H9 (cell line): ENCODE measurements around the gene EPB41L4A. TPM values are rescaled to one million over a fixed set of nuclear protein-coding genes. Genes with fewer than 3 reads are reported as not detected.

ENCODE experiments used
- DNase-seq: peaks from one replicate; pipeline ENCODE4 v3.0.0-alpha.2; 2017
- H2AFZ ChIP-seq: one replicate; pipeline ENCODE4 v1.6.1; 2013; ENCODE audit warnings: mild to moderate bottlenecking, low read length, control low read depth, moderate library complexity
- H2AK5ac ChIP-seq: 2 replicates; pipeline ENCODE4 v1.6.1; 2013; ENCODE audit warnings: low read length, control low read depth, mixed read lengths; ENCODE audit not compliant: insufficient read length
- H2BK120ac ChIP-seq: one replicate; pipeline ENCODE4 v1.6.1; 2013; ENCODE audit warnings: low read depth, mild to moderate bottlenecking, low read length, control low read depth, inconsistent platforms; ENCODE audit not compliant: poor library complexity, severe bottlenecking
- H2BK12ac ChIP-seq: 2 replicates; pipeline ENCODE4 v1.6.1; 2013; ENCODE audit warnings: low read length, control low read depth, mixed read lengths, low read depth; ENCODE audit not compliant: insufficient read length
- H2BK15ac ChIP-seq: 2 replicates; pipeline ENCODE4 v1.6.1; 2013; ENCODE audit warnings: low read depth, low read length, control low read depth
- H2BK20ac ChIP-seq: one replicate; pipeline ENCODE4 v1.6.1; 2013; ENCODE audit warnings: low read depth, mild to moderate bottlenecking, low read length, control low read depth, inconsistent platforms; ENCODE audit not compliant: poor library complexity, severe bottlenecking
- H2BK5ac ChIP-seq: 2 replicates; pipeline ENCODE4 v1.6.1; 2013; ENCODE audit warnings: low read length, control low read depth, mixed read lengths; ENCODE audit not compliant: insufficient read length
- H3K14ac ChIP-seq: 2 replicates; pipeline ENCODE4 v1.6.1; 2013; ENCODE audit warnings: low read length, control low read depth; ENCODE audit not compliant: insufficient read depth
- H3K18ac ChIP-seq: 2 replicates; pipeline ENCODE4 v1.6.1; 2013; ENCODE audit warnings: low read depth, mild to moderate bottlenecking, mixed read lengths, low read length, control low read depth; ENCODE audit not compliant: insufficient read length
- H3K23ac ChIP-seq: 2 replicates; pipeline ENCODE4 v1.6.1; 2013; ENCODE audit warnings: low read length, control low read depth, mixed read lengths, low read depth; ENCODE audit not compliant: insufficient read length
- H3K23me2 ChIP-seq: 2 replicates; pipeline ENCODE4 v1.6.1; 2013; ENCODE audit warnings: low read depth, mild to moderate bottlenecking, mixed read lengths, low read length, control low read depth; ENCODE audit not compliant: insufficient read length, poor library complexity, severe bottlenecking
- H3K27ac ChIP-seq: 2 replicates; pipeline ENCODE4 v1.5.1; 2013; ENCODE audit warnings: low read length, control low read depth, mixed read lengths, low read depth; ENCODE audit not compliant: insufficient read length
- H3K27me3 ChIP-seq: 2 replicates; pipeline ENCODE4 v1.6.1; 2013; ENCODE audit warnings: low read length, control low read depth, inconsistent platforms; ENCODE audit not compliant: insufficient read depth
- H3K4ac ChIP-seq: 2 replicates; pipeline ENCODE4 v1.6.1; 2013; ENCODE audit warnings: low read depth, mild to moderate bottlenecking, control low read depth, inconsistent platforms, low read length, moderate library complexity
- H3K4me1 ChIP-seq: 2 replicates; pipeline ENCODE4 v1.6.1; 2013; ENCODE audit warnings: low read length, control low read depth, inconsistent platforms; ENCODE audit not compliant: insufficient read depth
- H3K4me2 ChIP-seq: 2 replicates; pipeline ENCODE4 v1.6.1; 2013; ENCODE audit warnings: low read length, control low read depth, mixed read lengths; ENCODE audit not compliant: insufficient read length, insufficient read depth
- H3K56ac ChIP-seq: 2 replicates; pipeline ENCODE4 v1.6.1; 2013; ENCODE audit warnings: low read depth, mild to moderate bottlenecking, mixed read lengths, low read length, control low read depth; ENCODE audit not compliant: insufficient read length
- H3K79me1 ChIP-seq: 2 replicates; pipeline ENCODE4 v1.6.1; 2013; ENCODE audit warnings: low read depth, mild to moderate bottlenecking, moderate library complexity, low read length, control low read depth, inconsistent platforms; ENCODE audit not compliant: insufficient read depth, poor library complexity, severe bottlenecking
- H3K79me2 ChIP-seq: 2 replicates; pipeline ENCODE4 v1.6.1; 2013; ENCODE audit warnings: low read length, control low read depth, inconsistent platforms; ENCODE audit not compliant: insufficient read depth
- H3K9ac ChIP-seq: 2 replicates; pipeline ENCODE4 v1.6.1; 2013; ENCODE audit warnings: low read length, control low read depth, mixed read lengths; ENCODE audit not compliant: insufficient read length; ENCODE audit errors: extremely low read depth
- H3K9me3 ChIP-seq: one replicate; pipeline ENCODE4 v1.6.1; 2013; ENCODE audit warnings: low read depth, low read length, inconsistent platforms; ENCODE audit not compliant: control insufficient read depth
- H3T11ph ChIP-seq: one replicate; pipeline ENCODE4 v1.6.1; 2013; ENCODE audit warnings: mild to moderate bottlenecking, low read length, control low read depth, inconsistent platforms
- H4K20me1 ChIP-seq: one replicate; pipeline ENCODE4 v1.6.1; 2013; ENCODE audit not compliant: control insufficient read depth, insufficient read length, insufficient read depth
- H4K5ac ChIP-seq: 2 replicates; pipeline ENCODE4 v1.6.1; 2013; ENCODE audit warnings: low read depth, mild to moderate bottlenecking, mixed read lengths, low read length, control low read depth; ENCODE audit not compliant: insufficient read length
- H4K8ac ChIP-seq: replicated peaks from 2 replicates; pipeline ENCODE4 v1.6.1; 2013; ENCODE audit warnings: low read length, control low read depth, mixed read lengths, low read depth; ENCODE audit not compliant: insufficient read length
- H4K91ac ChIP-seq: 2 replicates; pipeline ENCODE4 v1.6.1; 2013; ENCODE audit warnings: low read depth, mild to moderate bottlenecking, moderate library complexity, mixed read lengths, low read length, control low read depth; ENCODE audit not compliant: insufficient read length
- H3K27ac Mint-ChIP-seq, 3 experiments: 2 replicates in 2 of 3; 3 replicates in 1 of 3; pipeline ENCODE4 v1.8.0; 2020 to 2021; ENCODE audit warnings: mixed read lengths in 3 of 3, mild to moderate bottlenecking in 1 of 3, moderate library complexity in 1 of 3
- H3K27me3 Mint-ChIP-seq: 2 replicates; pipeline ENCODE4 v1.8.0; 2021; ENCODE audit warnings: low read depth, mild to moderate bottlenecking, moderate library complexity, mixed read lengths
- H3K36me3 Mint-ChIP-seq, 3 experiments: 2 replicates in 2 of 3; 3 replicates in 1 of 3; pipeline ENCODE4 v1.8.0; 2020 to 2021; ENCODE audit warnings: low read depth in 3 of 3, mixed read lengths in 3 of 3; ENCODE audit not compliant: insufficient read depth in 1 of 3
- H3K4me1 Mint-ChIP-seq, 2 experiments: 2 replicates each; pipeline ENCODE4 v1.8.0; 2020; ENCODE audit warnings: mixed read lengths in 2 of 2
- H3K4me3 Mint-ChIP-seq, 2 experiments: 2 replicates in 1 of 2; 3 replicates in 1 of 2; pipeline ENCODE4 v1.8.0; 2020 to 2021; ENCODE audit warnings: mild to moderate bottlenecking in 2 of 2, mixed read lengths in 2 of 2, moderate library complexity in 1 of 2
- H3K9me3 Mint-ChIP-seq, 2 experiments: 2 replicates in 1 of 2; 3 replicates in 1 of 2; pipeline ENCODE4 v1.8.0; 2020; ENCODE audit warnings: mild to moderate bottlenecking in 2 of 2, mixed read lengths in 2 of 2, moderate library complexity in 1 of 2
- total RNA-seq: library from RNA; stranded (reverse); gene quantifications from 2 replicates; pipeline ENCODE4 v1.2.1, GENCODE V29; 2021
- TF ChIP-seq, protein P1 (sequence below): fragments of 200-600 bp; sonication (generic); conservative IDR thresholded peaks from 3 replicates; pipeline ENCODE4 v1.8.0; 2021; ENCODE audit warnings: antibody characterized with exemption, mild to moderate bottlenecking

EPB41L4A gene
- total RNA-seq, 1 experiment from 2014 or later, result 4.9 TPM

GRCh38 chr5:112247960-112248359 is 171.1 kb downstream of the EPB41L4A start:
- Histone ChIP-seq H3K23ac (no peak overlapping the region), H4K20me1 (no peaks in the 10 kb centered on the region), H3K4me2 (no peak overlapping the region), H3K18ac (no peak overlapping the region), H3K23me2 (no peaks in the 10 kb centered on the region), H3K4me1 (no peaks in the 10 kb centered on the region; the same call in 1 of the 2 replicates), H2AFZ (no peak overlapping the region), H3K56ac (no peak overlapping the region), H2BK120ac (no peak overlapping the region), H2BK5ac (no peak overlapping the region), H3K9ac (no peak overlapping the region), H2AK5ac (no peak overlapping the region), H3K27me3 (no peaks in the 10 kb centered on the region), H3K9me3 (no peaks in the 10 kb centered on the region), H4K8ac (no peak overlapping the region), H3K27ac (no peak overlapping the region), H3K79me1 (no peaks in the 10 kb centered on the region), H2BK15ac (no peak overlapping the region), H2BK20ac (no peak overlapping the region), H3K14ac (no peak overlapping the region), H3K79me2 (no peaks in the 10 kb centered on the region), H2BK12ac (no peak overlapping the region), H4K91ac (no peak overlapping the region), H3T11ph (no peak overlapping the region), H4K5ac (no peak overlapping the region), H3K4ac (no peak overlapping the region)
- TF ChIP-seq, protein P1, sequence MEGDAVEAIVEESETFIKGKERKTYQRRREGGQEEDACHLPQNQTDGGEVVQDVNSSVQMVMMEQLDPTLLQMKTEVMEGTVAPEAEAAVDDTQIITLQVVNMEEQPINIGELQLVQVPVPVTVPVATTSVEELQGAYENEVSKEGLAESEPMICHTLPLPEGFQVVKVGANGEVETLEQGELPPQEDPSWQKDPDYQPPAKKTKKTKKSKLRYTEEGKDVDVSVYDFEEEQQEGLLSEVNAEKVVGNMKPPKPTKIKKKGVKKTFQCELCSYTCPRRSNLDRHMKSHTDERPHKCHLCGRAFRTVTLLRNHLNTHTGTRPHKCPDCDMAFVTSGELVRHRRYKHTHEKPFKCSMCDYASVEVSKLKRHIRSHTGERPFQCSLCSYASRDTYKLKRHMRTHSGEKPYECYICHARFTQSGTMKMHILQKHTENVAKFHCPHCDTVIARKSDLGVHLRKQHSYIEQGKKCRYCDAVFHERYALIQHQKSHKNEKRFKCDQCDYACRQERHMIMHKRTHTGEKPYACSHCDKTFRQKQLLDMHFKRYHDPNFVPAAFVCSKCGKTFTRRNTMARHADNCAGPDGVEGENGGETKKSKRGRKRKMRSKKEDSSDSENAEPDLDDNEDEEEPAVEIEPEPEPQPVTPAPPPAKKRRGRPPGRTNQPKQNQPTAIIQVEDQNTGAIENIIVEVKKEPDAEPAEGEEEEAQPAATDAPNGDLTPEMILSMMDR, result no peak
- Mint-ChIP-seq H3K27ac (no peak overlapping the region), H3K4me1 (peaks cover 11 to 13% of the 10 kb centered on the region in 2 experiments), H3K9me3 (no peaks in the 10 kb centered on the region), H3K4me3 (no peak overlapping the region), H3K36me3 (no peaks in the 10 kb centered on the region), H3K27me3 (no peaks in the 10 kb centered on the region)
- no peak for DNase-seq
